Choroid plexus epithelial cell (primary cell): ENCODE measurements around the gene CD151.

Experiments
- DNase-seq: peaks from one replicate; pipeline ENCODE4 v3.0.0-alpha.2; 2010; ENCODE audit warnings: low read depth
- H3K4me3 ChIP-seq: 2 replicates; pipeline ENCODE4 v1.5.1; 2011; ENCODE audit warnings: low read depth, mild to moderate bottlenecking, control low read depth, low read length, moderate library complexity
- CTCF ChIP-seq: conservative IDR thresholded peaks from 2 replicates; pipeline ENCODE4 v1.5.1; 2011; ENCODE audit warnings: low read depth, mild to moderate bottlenecking, control low read depth, inconsistent platforms, low read length, moderate library complexity

Gene CD151

DNA sequence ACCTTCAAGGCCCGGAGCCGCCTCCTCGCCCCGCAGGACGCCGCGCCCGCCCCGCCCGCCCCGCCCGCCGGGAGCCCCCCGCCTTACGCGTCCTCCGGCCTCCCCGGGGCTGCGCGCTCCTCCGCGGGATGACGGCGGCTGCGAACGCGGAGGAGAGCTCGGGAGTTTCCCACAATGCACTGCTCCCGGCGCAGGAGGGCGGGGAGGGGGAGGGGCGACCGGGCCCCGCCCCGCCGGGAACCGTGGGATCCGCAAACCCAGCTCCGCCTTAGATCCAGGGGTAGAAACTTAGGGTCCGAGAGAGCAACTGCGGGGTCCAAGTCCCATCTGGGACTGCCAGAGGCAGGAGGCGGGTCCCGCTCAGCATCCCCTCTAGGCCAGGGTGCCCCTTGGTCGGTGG lies 42.8 kb upstream of the CD151 start, which contains the start of gene CEND1:
CEND1 (minus strand) TSS at position 148 of the 400 bp plus-strand sequence. CDS start 1,514 bp downstream, outside the sequence.
- H3K4me3 ChIP-seq, result no peak within 1 kb of the TSS
- peak; percentile 48 for DNase-seq
- no peak for TF ChIP-seq CTCF

DNA sequence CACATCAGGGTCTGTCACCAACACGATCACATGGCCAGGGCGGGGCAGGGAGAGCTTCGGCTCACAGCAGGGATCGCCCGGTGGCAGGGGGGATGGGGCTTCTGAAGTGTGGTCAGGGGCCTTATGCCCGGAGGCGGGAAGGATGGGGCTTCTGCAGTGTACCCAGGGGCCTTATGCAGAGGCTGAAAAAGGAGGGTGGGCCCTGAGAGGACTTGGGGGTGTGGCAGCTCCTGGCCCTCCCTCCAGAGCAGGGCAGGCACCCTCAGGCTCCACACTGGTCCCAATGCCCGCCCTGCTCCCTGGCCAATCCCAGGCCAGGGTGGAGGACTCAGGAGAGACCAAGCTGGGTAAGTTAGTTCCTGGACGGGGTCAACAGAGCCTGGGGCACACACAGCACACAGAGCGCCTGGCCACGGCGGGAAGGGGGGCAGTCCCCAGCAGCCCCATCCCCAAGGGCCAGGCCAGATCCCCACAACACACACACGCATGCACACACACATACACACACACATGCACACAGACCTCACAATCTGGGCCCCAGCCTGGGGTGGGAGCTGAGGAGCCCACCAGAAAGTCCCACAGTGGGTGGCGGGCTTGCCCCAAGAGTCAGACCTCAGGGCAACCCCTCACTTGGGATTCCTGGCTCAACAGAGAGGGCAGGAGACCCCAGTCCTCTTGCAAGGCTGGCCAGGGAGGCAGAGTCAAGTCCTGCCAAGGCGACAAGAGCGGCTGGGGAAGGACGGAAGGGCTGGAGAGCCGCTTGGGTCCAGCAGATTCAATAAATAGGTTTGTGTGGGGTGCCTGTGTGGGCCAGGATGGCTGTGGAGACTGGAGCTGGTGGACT lies 41.8 kb upstream of the CD151 start:
- peak; percentile 53 for DNase-seq

GRCh38 chr11:791658-792534 lies 40.9 kb upstream of the CD151 start:
- TF ChIP-seq CTCF, result no peak
- no peak overlapping the region for H3K4me3 ChIP-seq
- DNase-seq, result no peak

More for the DNA sequence above, 41.8 kb upstream of the CD151 start:
- no peak for TF ChIP-seq CTCF
- H3K4me3 ChIP-seq, result no peak overlapping the region

GRCh38 chr11:792535-792821 lies 40.3 kb upstream of the CD151 start:
- DNase-seq, result no peak
- no peak overlapping the region for H3K4me3 ChIP-seq
- TF ChIP-seq CTCF, result no peak

- no peak overlapping the region for H3K4me3 ChIP-seq
- no peak for TF ChIP-seq CTCF
- no peak for DNase-seq
Observed at GRCh38 chr11:792873-793272, 39.9 kb upstream of the CD151 start.

GRCh38 chr11:793556-793955 lies 39.2 kb upstream of the CD151 start:
- H3K4me3 ChIP-seq, result no peak overlapping the region
- no peak for TF ChIP-seq CTCF
- no peak for DNase-seq
